Adrenal gland (tissue), 12 donors: Measurements from ENCODE around the gene COL26A1. TPM values are rescaled to one million over a fixed set of nuclear protein-coding genes. Genes with fewer than 3 reads are reported as not detected.

Experiments
- DNase-seq, 7 donors: peaks; one replicate each; pipeline ENCODE4 v3.0.0-alpha.2; 2019 to 2020
- H3K27ac ChIP-seq, 5 donors: fragments of 200-600 bp; sonication (generic) in 4 of 5; 1 replicate in 3 of 5; 2 replicates in 2 of 5; pipeline versions ENCODE4 v1.5.1 to v1.8.0; 2016 to 2020; ENCODE audit warnings: mild to moderate bottlenecking in 1 of 5
- H3K27me3 ChIP-seq: fragments of 200-600 bp; 2 replicates; pipeline ENCODE4 v1.8.0; 2021
- H3K36me3 ChIP-seq, 2 donors: fragments of 200-600 bp; replicated peaks in 1 of 2; 1 replicate in 1 of 2; 2 replicates in 1 of 2; pipeline versions ENCODE4 v1.5.1 to v1.8.0; 2018 to 2022
- H3K4me1 ChIP-seq, 2 donors: fragments of 200-600 bp; replicated peaks in 1 of 2; 1 replicate in 1 of 2; 2 replicates in 1 of 2; pipeline versions ENCODE4 v1.5.1 to v1.8.0; 2018 to 2021
- H3K4me3 ChIP-seq, 4 donors: fragments of 200-600 bp; sonication (generic) in 3 of 4; one replicate each; pipeline ENCODE4 v1.5.1; 2016 to 2018
- H3K9me3 ChIP-seq, 3 donors: fragments of 200-600 bp; sonication (generic) in 1 of 3; replicated peaks in 1 of 3; 1 replicate in 2 of 3; 2 replicates in 1 of 3; pipeline versions ENCODE4 v1.5.1 to v1.8.0; 2016 to 2021
- CTCF ChIP-seq, 6 experiments: fragments of 450-650 bp in 4 of 6; fragments of 200-600 bp in 2 of 6; sonication (generic) in 1 of 6; IDR thresholded peaks; 1 replicate in 5 of 6; 2 replicates in 1 of 6; pipeline versions ENCODE4 v1.5.1 to v1.8.0; 2016 to 2021; ENCODE audit warnings: antibody characterized with exemption in 6 of 6, mild to moderate bottlenecking in 2 of 6, moderate library complexity in 1 of 6
- POLR2A ChIP-seq, 2 donors: fragments of 450-650 bp; IDR thresholded peaks; one replicate each; pipeline ENCODE4 v1.6.1; 2017; ENCODE audit warnings: antibody characterized with exemption in 2 of 2, mild to moderate bottlenecking in 2 of 2, moderate library complexity in 1 of 2
- WGBS, 4 donors: extraction: QIAGEN DNeasy Blood & Tissue Kit in 2 of 4; methylation state at CpG; one replicate each; pipeline versions ENCODE4 v1.1.5 to v1.1.7; 2013 to 2017; 5-methylcytosine and 5-hydroxymethylcytosine counted together
- intact Hi-C, 2 donors: fragments of 100-400 bp; cut with DNase I; formaldehyde crosslinking; loops; one replicate each; pipeline versions ENCODE4 v1.14.1 to v1.15.0; 2022 to 2023
- polyA plus RNA-seq, 3 donors: library from polyadenylated mRNA; stranded (reverse); fragments of 200-250 nt in 2 of 3; fragments of 350-450 nt in 1 of 3; fragmentation: Illumina TruSeq in 1 of 3; extraction: RNeasy Lipid Tissue Mini Kit (QIAGEN cat#74804) in 1 of 3; gene quantifications; one replicate each; pipeline ENCODE4 v1.2.3, GENCODE V29; 2013 to 2014
- total RNA-seq, 9 donors: library from RNA; depleted of rRNA in 4 of 9; stranded (reverse); fragments of >200 nt in 4 of 9; fragments of 120-200 nt in 1 of 9; fragmentation: NEBNext Ultra II Directional in 1 of 9; extraction: Animal tissue kit (Norgen Biotek cat#: 25700) in 1 of 9; gene quantifications; one replicate each; pipeline versions ENCODE4 v1.1.0 to v1.2.4, GENCODE V29; 2013 to 2023
- donor health status: healthy with polysubstance abuse.
- donor health status: Bipolar disorder and iron deficiency.
- donor health status: DM: yes; HTN: yes; CAD: no.
- donor health status: DM: no; HTN: no; CAD: no.
- donor health status: DM: no; HTN: no; CAD: no.
- donor health status: DM: yes; HTN: yes; CAD: no.

COL26A1 gene
- total and polyA plus RNA-seq, 12 donors: 0.64 to 18.8 (median 4.6) TPM

GRCh38 chr7:101553771-101554445 lies 191.2 kb downstream of the COL26A1 start:
- TF ChIP-seq POLR2A (IDR thresholded peaks at IDR 0.05): no peak
- TF ChIP-seq CTCF (IDR thresholded peaks at IDR 0.05): no peak
- peak in 4 of 7 donors; percentile 2 to 36 (median 10) for DNase-seq
- WGBS, 4 donors: 84 to 89% (median 86%) methylated on average over 8 of the region's 8 CpGs
- Histone ChIP-seq H3K27me3 (no peaks in the 10 kb centered on the region), H3K27ac (no peak overlapping the region), H3K36me3 (no peaks in the 10 kb centered on the region), H3K9me3 (no peaks in the 10 kb centered on the region), H3K4me3 (no peak overlapping the region), H3K4me1 (no peaks in the 10 kb centered on the region)
- intact Hi-C loops: no loop called here

GRCh38 chr7:101554584-101555268 lies 192.1 kb downstream of the COL26A1 start:
- no peaks in the 10 kb centered on the region for H3K27me3 ChIP-seq
- no peak overlapping the region for H3K4me3 ChIP-seq
- intact Hi-C loops: no loop called here
- WGBS, 4 donors: 85 to 94% (median 92%) methylated on average over 6 of the region's 6 CpGs
- H3K9me3 ChIP-seq: no peaks in the 10 kb centered on the region
- no peaks in the 10 kb centered on the region for H3K36me3 ChIP-seq
- peak in 3 of 7 donors; percentile 4 to 12 (median 4) for DNase-seq
- TF ChIP-seq POLR2A (IDR thresholded peaks at IDR 0.05) (no peak), CTCF (IDR thresholded peaks at IDR 0.05) (no peak)
- no peak overlapping the region for H3K27ac ChIP-seq
- H3K4me1 ChIP-seq: no peaks in the 10 kb centered on the region

DNA sequence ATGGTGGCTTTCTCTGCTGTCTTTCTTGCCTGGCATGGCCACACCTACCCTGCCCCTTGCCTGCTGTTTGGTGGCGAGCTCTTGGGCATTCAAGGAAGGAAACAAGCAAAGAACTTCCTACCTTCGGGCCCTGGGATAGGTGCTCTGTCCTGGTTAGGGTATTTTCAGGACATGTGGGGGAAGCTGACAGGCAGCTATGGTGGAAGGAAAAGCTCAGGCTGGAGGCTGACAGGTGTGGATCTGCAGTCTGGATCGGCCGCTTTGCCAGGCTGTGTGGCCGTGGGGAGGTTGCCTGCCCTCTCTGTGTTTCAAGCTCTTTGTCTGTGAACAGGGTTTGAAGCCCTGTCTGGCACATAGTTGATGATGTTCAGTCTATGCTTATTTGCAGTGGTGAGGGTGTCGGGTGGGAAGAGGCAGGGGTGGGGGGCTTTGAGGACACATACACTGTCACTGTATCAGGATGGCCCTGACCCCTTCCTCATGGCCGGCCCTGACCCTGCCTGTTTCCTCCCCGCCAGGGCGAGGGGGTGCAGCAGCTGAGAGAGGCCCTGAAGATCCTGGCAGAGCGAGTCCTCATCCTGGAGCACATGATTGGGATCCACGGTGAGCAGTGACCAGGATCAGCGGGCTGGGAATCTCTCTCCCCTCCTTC lies 192.7 kb downstream of the COL26A1 start:
- Histone ChIP-seq H3K9me3 (no peaks in the 10 kb centered on the region), H3K27me3 (no peaks in the 10 kb centered on the region), H3K27ac (no peak overlapping the region), H3K4me1 (no peaks in the 10 kb centered on the region), H3K4me3 (no peak overlapping the region), H3K36me3 (no peaks in the 10 kb centered on the region)
- TF ChIP-seq CTCF (IDR thresholded peaks at IDR 0.05) (no peak), POLR2A (IDR thresholded peaks at IDR 0.05) (no peak)
- WGBS, 4 donors: 84 to 90% (median 87%) methylated on average over 6 to 12 of the region's 12 CpGs
- DNase-seq: peak in 3 of 7 donors; percentile 3 to 35 (median 9)
- intact Hi-C loops: no loop called here

DNA sequence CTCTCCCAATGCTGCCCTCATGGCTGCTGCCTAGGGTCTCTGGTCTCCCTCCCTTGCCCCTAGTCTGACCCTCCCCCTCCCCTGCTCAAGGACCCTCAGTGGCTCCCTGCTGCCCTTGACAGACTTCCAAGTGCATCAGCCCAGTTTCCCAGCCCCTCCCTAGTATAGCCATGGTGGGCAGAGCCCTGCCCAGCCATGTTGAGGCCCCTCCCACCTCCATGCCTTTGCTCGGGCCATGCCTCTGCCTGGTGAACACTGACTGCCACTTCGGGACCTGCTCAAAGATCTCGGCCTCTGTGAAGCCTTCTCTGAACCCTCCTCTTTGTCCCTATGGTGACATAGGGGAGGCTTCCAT lies 193.2 kb downstream of the COL26A1 start:
- DNase-seq: peak in 1 of 7 donors; percentile 21
- H3K27me3 ChIP-seq: no peaks in the 10 kb centered on the region
- WGBS, 4 donors: 83 to 93% (median 89%) methylated on average over 2 to 3 of the region's 3 CpGs
- no peak for TF ChIP-seq POLR2A (IDR thresholded peaks at IDR 0.05)
- TF ChIP-seq CTCF (IDR thresholded peaks at IDR 0.05): no peak
- H3K4me3 ChIP-seq: no peak overlapping the region
- no peaks in the 10 kb centered on the region for H3K9me3 ChIP-seq
- intact Hi-C loops: no loop called here
- no peaks in the 10 kb centered on the region for H3K4me1 ChIP-seq
- H3K27ac ChIP-seq: no peak overlapping the region
- H3K36me3 ChIP-seq: no peaks in the 10 kb centered on the region
